ENCODE measurements around the gene ZBTB33. TPM values are rescaled to one million over a fixed set of nuclear protein-coding genes. Genes with fewer than 3 reads are reported as not detected.

The ZBTB33 gene
- total and polyA plus RNA-seq, 12 donors: 1.9 to 34.8 (median 13.1) TPM

GRCh38 chrX:120251471-120252011, 929 bp downstream of the ZBTB33 start:
- intact Hi-C loops (cut with DNase I): no loop called here
- peak; percentile 30 to 61 (median 48) for DNase-seq
- WGBS, 4 donors: 1 to 45% (median 18%) methylated on average over 17 to 28 of the region's 28 CpGs

GRCh38 chrX:120253784-120254183, 3.2 kb downstream of the ZBTB33 start:
- WGBS, 4 donors: 77 to 91% (median 83%) methylated on average over 6 of the region's 6 CpGs
- Histone ChIP-seq H3K27ac (no peak overlapping the region), H3K4me3 (no peak overlapping the region), H3K36me3 (replicated peaks in 1 of 2) (peaks cover 0 to 17% of the 10 kb centered on the region in 2 donors), H3K9me3 (replicated peaks in 1 of 3) (no peaks in the 10 kb centered on the region), H3K4me1 (replicated peaks in 1 of 2) (no peaks in the 10 kb centered on the region), H3K27me3 (no peaks in the 10 kb centered on the region)
- no peak for DNase-seq
- no peak for TF ChIP-seq POLR2A (IDR thresholded peaks at IDR 0.05)
- TF ChIP-seq, protein P1, sequence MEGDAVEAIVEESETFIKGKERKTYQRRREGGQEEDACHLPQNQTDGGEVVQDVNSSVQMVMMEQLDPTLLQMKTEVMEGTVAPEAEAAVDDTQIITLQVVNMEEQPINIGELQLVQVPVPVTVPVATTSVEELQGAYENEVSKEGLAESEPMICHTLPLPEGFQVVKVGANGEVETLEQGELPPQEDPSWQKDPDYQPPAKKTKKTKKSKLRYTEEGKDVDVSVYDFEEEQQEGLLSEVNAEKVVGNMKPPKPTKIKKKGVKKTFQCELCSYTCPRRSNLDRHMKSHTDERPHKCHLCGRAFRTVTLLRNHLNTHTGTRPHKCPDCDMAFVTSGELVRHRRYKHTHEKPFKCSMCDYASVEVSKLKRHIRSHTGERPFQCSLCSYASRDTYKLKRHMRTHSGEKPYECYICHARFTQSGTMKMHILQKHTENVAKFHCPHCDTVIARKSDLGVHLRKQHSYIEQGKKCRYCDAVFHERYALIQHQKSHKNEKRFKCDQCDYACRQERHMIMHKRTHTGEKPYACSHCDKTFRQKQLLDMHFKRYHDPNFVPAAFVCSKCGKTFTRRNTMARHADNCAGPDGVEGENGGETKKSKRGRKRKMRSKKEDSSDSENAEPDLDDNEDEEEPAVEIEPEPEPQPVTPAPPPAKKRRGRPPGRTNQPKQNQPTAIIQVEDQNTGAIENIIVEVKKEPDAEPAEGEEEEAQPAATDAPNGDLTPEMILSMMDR (IDR thresholded peaks at IDR 0.05): no peak
- intact Hi-C loops (cut with DNase I): no loop called here

More at GRCh38 chrX:120251471-120252011, 929 bp downstream of the ZBTB33 start:
- peaks cover 0 to 17% of the 10 kb centered on the region in 2 donors for H3K36me3 ChIP-seq (replicated peaks in 1 of 2)
- H3K9me3 ChIP-seq (replicated peaks in 1 of 3): no peaks in the 10 kb centered on the region
- peak overlapping the region in 3 of 4 donors; percentile 6 to 53 (median 43) for H3K4me3 ChIP-seq
- peak overlapping the region in 3 of 5 donors; percentile 77 to 93 (median 91) for H3K27ac ChIP-seq
- TF ChIP-seq POLR2A (IDR thresholded peaks at IDR 0.05): peak in 1 of 2 donors; percentile 0
- TF ChIP-seq, protein P1 (IDR thresholded peaks at IDR 0.05): no peak
- H3K27me3 ChIP-seq: no peaks in the 10 kb centered on the region
- no peaks in the 10 kb centered on the region for H3K4me1 ChIP-seq (replicated peaks in 1 of 2)

GRCh38 chrX:120260369-120260768, 9.8 kb downstream of the ZBTB33 start:
- Histone ChIP-seq H3K27ac (no peak overlapping the region), H3K9me3 (replicated peaks in 1 of 3) (no peaks in the 10 kb centered on the region), H3K27me3 (peaks cover 7% of the 10 kb centered on the region), H3K4me1 (replicated peaks in 1 of 2) (no peaks in the 10 kb centered on the region), H3K4me3 (no peak overlapping the region), H3K36me3 (replicated peaks in 1 of 2) (no peaks in the 10 kb centered on the region)
- no peak for DNase-seq
- 53 to 100% (median 65%) methylated on average over 2 to 3 of the region's 3 CpGs for WGBS, 4 donors
- intact Hi-C loops (cut with DNase I): no loop called here
- TF ChIP-seq, protein P1 (IDR thresholded peaks at IDR 0.05): no peak
- no peak for TF ChIP-seq POLR2A (IDR thresholded peaks at IDR 0.05)

DNA sequence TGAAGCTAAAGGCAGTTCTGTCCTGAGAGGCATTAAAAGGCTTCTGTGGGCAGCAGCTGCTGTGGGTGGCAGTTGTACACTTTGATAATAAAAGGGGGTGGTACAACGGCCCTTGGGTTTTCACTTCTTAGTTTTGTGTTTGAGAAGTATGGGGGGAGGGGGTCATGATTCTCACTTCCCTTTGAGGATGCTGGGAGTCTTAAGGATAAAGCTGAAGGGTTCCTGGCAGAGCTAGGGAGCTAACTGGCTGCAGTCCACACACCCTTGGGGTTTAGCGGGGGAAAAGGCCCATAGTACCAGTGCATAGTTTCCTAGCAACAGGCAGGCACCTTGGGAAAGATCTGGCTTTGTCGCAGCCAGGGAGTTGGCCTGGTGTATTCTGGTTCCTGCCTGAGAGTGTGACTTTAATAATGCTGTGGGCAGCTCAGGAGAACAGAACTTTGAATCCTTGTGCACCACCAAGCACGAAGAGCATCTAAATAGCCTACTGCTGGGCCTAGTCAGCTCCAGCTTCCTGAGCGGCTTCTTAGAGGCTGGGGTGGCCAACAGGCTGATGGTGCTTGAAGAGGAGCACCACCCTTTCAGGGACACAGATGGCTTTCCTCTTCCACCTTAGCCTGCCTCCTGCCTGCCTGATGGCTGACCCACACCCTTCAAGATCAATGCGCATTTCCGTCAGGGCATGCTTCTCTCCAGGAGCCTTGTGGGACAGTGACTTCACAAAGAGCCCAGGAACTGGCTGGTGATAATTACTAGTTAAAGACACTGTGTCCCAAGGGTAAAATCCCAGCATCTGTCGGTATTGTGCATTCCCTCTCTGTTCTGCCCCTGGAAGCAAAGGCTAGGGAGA, 12.5 kb downstream of the ZBTB33 start:
- peak in 1 of 7 donors; percentile 51 for DNase-seq
- intact Hi-C loops (cut with DNase I): no loop called here
- H3K27ac ChIP-seq: no peak overlapping the region
- no peak overlapping the region for H3K4me3 ChIP-seq
- peaks cover 7% of the 10 kb centered on the region for H3K27me3 ChIP-seq
- no peaks in the 10 kb centered on the region for H3K4me1 ChIP-seq (replicated peaks in 1 of 2)
- 52 to 93% (median 75%) methylated on average over 3 to 8 of the region's 8 CpGs for WGBS, 4 donors
- no peaks in the 10 kb centered on the region for H3K36me3 ChIP-seq (replicated peaks in 1 of 2)
- H3K9me3 ChIP-seq (replicated peaks in 1 of 3): no peaks in the 10 kb centered on the region
- no peak for TF ChIP-seq POLR2A (IDR thresholded peaks at IDR 0.05)
- TF ChIP-seq, protein P1 (IDR thresholded peaks at IDR 0.05): no peak

Measured in adrenal gland (tissue), 12 donors.